HEK293 (cell line): Measurements from ENCODE around the gene CCDC116.

Experiments used
- YY1 ChIP-seq: fragments of 450-650 bp; formaldehyde crosslinking; IDR thresholded peaks from 2 replicates; pipeline ENCODE4 v1.5.1; 2018; ENCODE audit warnings: missing biosample characterization, missing genetic modification characterization
- ZNF133 ChIP-seq: fragments of 450-650 bp; formaldehyde crosslinking; IDR thresholded peaks from 2 replicates; pipeline ENCODE4 v1.5.1; 2016; ENCODE audit warnings: missing biosample characterization, missing genetic modification characterization
- ZNF2 ChIP-seq: fragments of 450-650 bp; formaldehyde crosslinking; IDR thresholded peaks from 2 replicates; pipeline ENCODE4 v1.5.1; 2016; ENCODE audit warnings: missing biosample characterization, missing genetic modification characterization
- TF ChIP-seq, protein P1 (sequence below): fragments of 450-650 bp; formaldehyde crosslinking; IDR thresholded peaks from 2 replicates; pipeline ENCODE4 v1.5.1; 2016; ENCODE audit warnings: missing biosample characterization, missing genetic modification characterization
- TF ChIP-seq, protein P2 (sequence below): fragments of 450-650 bp; formaldehyde crosslinking; IDR thresholded peaks from 2 replicates; pipeline ENCODE4 v1.5.1; 2016; ENCODE audit warnings: missing biosample characterization, missing genetic modification characterization
- TF ChIP-seq, protein P3 (sequence below): fragments of 450-650 bp; formaldehyde crosslinking; IDR thresholded peaks from 2 replicates; pipeline ENCODE4 v1.5.1; 2016; ENCODE audit warnings: missing biosample characterization, missing genetic modification characterization
- TF ChIP-seq, protein P4 (sequence below): fragments of 450-650 bp; formaldehyde crosslinking; IDR thresholded peaks from 2 replicates; pipeline ENCODE4 v1.5.1; 2016; ENCODE audit warnings: missing biosample characterization, missing genetic modification characterization
- TF ChIP-seq, protein P5 (sequence below): fragments of 450-650 bp; IDR thresholded peaks from 2 replicates; pipeline ENCODE4 v1.5.1; 2018; ENCODE audit warnings: missing biosample characterization, missing genetic modification characterization

DNA sequence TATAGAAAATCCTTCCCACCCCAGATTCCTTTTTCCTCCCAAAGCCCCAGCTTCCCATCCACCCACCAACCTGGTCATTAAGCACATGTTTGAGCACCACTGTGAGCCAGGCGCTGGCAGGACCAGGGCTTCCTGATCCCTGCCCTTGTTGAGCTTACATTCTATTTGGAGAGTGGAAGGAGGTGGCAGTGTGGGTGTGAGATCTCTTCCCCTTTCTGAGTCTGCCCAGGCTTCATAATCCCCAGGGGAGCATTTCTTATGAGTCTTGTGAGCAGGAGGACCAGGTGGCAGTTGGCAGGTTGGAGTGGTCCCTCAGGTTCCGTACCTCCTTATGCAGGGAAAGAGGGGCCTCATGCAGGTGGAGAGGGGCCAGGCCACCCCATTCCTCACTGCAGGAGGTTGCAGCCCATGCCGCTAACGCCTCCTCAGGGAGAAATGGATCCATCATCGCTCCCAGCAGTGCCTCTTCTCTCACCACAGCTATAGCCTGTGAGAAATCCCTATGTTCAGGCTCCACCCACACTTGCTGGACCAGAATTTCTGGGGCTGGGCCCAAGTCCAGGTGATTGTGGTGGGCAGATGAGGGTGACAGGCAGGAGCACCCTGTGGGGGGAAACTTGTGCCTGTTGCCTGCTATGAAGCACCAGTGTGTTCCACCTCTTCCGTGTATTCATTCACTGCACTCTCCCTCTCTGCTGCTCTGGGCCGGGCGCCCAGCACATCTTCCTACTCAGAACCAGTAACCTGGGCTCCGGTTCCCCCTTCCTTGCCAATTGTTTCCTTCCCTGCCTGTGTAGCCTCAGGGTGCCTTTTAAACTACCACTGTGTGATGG is 41.5 kb upstream of the CCDC116 start:
- TF ChIP-seq, protein P1, sequence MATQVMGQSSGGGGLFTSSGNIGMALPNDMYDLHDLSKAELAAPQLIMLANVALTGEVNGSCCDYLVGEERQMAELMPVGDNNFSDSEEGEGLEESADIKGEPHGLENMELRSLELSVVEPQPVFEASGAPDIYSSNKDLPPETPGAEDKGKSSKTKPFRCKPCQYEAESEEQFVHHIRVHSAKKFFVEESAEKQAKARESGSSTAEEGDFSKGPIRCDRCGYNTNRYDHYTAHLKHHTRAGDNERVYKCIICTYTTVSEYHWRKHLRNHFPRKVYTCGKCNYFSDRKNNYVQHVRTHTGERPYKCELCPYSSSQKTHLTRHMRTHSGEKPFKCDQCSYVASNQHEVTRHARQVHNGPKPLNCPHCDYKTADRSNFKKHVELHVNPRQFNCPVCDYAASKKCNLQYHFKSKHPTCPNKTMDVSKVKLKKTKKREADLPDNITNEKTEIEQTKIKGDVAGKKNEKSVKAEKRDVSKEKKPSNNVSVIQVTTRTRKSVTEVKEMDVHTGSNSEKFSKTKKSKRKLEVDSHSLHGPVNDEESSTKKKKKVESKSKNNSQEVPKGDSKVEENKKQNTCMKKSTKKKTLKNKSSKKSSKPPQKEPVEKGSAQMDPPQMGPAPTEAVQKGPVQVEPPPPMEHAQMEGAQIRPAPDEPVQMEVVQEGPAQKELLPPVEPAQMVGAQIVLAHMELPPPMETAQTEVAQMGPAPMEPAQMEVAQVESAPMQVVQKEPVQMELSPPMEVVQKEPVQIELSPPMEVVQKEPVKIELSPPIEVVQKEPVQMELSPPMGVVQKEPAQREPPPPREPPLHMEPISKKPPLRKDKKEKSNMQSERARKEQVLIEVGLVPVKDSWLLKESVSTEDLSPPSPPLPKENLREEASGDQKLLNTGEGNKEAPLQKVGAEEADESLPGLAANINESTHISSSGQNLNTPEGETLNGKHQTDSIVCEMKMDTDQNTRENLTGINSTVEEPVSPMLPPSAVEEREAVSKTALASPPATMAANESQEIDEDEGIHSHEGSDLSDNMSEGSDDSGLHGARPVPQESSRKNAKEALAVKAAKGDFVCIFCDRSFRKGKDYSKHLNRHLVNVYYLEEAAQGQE (tag by site-specific recombination): no peak
- TF ChIP-seq, protein P2, sequence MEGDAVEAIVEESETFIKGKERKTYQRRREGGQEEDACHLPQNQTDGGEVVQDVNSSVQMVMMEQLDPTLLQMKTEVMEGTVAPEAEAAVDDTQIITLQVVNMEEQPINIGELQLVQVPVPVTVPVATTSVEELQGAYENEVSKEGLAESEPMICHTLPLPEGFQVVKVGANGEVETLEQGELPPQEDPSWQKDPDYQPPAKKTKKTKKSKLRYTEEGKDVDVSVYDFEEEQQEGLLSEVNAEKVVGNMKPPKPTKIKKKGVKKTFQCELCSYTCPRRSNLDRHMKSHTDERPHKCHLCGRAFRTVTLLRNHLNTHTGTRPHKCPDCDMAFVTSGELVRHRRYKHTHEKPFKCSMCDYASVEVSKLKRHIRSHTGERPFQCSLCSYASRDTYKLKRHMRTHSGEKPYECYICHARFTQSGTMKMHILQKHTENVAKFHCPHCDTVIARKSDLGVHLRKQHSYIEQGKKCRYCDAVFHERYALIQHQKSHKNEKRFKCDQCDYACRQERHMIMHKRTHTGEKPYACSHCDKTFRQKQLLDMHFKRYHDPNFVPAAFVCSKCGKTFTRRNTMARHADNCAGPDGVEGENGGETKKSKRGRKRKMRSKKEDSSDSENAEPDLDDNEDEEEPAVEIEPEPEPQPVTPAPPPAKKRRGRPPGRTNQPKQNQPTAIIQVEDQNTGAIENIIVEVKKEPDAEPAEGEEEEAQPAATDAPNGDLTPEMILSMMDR (tag by site-specific recombination): no peak
- TF ChIP-seq, protein P3, sequence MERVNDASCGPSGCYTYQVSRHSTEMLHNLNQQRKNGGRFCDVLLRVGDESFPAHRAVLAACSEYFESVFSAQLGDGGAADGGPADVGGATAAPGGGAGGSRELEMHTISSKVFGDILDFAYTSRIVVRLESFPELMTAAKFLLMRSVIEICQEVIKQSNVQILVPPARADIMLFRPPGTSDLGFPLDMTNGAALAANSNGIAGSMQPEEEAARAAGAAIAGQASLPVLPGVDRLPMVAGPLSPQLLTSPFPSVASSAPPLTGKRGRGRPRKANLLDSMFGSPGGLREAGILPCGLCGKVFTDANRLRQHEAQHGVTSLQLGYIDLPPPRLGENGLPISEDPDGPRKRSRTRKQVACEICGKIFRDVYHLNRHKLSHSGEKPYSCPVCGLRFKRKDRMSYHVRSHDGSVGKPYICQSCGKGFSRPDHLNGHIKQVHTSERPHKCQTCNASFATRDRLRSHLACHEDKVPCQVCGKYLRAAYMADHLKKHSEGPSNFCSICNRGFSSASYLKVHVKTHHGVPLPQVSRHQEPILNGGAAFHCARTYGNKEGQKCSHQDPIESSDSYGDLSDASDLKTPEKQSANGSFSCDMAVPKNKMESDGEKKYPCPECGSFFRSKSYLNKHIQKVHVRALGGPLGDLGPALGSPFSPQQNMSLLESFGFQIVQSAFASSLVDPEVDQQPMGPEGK: no peak
- TF ChIP-seq ZNF2 (tag by site-specific recombination) (no peak), ZNF133 (tag by site-specific recombination) (no peak), YY1 (tag by site-specific recombination) (no peak)
- TF ChIP-seq, protein P4, sequence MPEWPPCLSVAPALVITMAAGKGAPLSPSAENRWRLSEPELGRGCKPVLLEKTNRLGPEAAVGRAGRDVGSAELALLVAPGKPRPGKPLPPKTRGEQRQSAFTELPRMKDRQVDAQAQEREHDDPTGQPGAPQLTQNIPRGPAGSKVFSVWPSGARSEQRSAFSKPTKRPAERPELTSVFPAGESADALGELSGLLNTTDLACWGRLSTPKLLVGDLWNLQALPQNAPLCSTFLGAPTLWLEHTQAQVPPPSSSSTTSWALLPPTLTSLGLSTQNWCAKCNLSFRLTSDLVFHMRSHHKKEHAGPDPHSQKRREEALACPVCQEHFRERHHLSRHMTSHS (tag by site-specific recombination): no peak
- TF ChIP-seq, protein P5, sequence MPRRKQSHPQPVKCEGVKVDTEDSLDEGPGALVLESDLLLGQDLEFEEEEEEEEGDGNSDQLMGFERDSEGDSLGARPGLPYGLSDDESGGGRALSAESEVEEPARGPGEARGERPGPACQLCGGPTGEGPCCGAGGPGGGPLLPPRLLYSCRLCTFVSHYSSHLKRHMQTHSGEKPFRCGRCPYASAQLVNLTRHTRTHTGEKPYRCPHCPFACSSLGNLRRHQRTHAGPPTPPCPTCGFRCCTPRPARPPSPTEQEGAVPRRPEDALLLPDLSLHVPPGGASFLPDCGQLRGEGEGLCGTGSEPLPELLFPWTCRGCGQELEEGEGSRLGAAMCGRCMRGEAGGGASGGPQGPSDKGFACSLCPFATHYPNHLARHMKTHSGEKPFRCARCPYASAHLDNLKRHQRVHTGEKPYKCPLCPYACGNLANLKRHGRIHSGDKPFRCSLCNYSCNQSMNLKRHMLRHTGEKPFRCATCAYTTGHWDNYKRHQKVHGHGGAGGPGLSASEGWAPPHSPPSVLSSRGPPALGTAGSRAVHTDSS (tag by site-specific recombination): no peak
